ENCODE measurements around the gene PGS1.

DNA sequence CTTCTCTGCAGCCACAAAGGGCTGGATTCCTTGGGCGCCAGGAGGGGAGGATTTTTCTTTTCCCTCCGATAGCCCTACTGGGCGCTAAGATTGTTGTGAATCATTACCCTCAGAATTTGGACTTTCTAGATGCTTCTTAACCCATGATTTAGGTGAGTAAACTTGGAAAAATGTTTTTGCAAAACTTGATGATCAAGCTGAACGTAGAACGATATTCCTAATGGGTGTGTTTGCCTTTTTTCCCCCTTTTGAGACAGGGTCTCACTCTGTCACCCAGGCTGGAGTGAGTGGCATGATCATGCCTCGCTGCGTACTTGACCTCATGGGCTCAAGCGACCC is 43.8 kb downstream of the PGS1 start:
- TF ChIP-seq, protein P1, sequence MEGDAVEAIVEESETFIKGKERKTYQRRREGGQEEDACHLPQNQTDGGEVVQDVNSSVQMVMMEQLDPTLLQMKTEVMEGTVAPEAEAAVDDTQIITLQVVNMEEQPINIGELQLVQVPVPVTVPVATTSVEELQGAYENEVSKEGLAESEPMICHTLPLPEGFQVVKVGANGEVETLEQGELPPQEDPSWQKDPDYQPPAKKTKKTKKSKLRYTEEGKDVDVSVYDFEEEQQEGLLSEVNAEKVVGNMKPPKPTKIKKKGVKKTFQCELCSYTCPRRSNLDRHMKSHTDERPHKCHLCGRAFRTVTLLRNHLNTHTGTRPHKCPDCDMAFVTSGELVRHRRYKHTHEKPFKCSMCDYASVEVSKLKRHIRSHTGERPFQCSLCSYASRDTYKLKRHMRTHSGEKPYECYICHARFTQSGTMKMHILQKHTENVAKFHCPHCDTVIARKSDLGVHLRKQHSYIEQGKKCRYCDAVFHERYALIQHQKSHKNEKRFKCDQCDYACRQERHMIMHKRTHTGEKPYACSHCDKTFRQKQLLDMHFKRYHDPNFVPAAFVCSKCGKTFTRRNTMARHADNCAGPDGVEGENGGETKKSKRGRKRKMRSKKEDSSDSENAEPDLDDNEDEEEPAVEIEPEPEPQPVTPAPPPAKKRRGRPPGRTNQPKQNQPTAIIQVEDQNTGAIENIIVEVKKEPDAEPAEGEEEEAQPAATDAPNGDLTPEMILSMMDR (IDR thresholded peaks at IDR 0.05; ENCODE audit: control extremely low read depth in 1 of 3, insufficient read depth in 1 of 3, low read depth in 1 of 3, low read length in 3 of 3): no peak
- TF ChIP-seq POLR2A (IDR thresholded peaks at IDR 0.05; ENCODE audit: control extremely low read depth in 1 of 2, low read depth in 2 of 2, low read length in 2 of 2) (no peak), PHF8 (conservative IDR thresholded peaks at IDR 0.05; ENCODE audit: low read depth, low read length) (no peak), POLR2AphosphoS5 (IDR thresholded peaks at IDR 0.05; ENCODE audit: low read depth, low read length) (no peak), ZNF274 (IDR thresholded peaks at IDR 0.05; ENCODE audit: borderline replicate concordance, extremely low read depth, low read length) (no peak), CHD2 (IDR thresholded peaks at IDR 0.05; ENCODE audit: low read length) (no peak), GABPA (IDR thresholded peaks at IDR 0.05; ENCODE audit: borderline replicate concordance, insufficient read depth, low read length) (no peak), EP300 (IDR thresholded peaks at IDR 0.05; ENCODE audit: borderline replicate concordance in 1 of 2, low read depth in 2 of 2, low read length in 2 of 2) (no peak), GTF2F1 (IDR thresholded peaks at IDR 0.05; ENCODE audit: borderline replicate concordance, low read depth, low read length) (no peak), TAF1 (IDR thresholded peaks at IDR 0.05; ENCODE audit: low read depth, low read length) (no peak), SRF (IDR thresholded peaks at IDR 0.05; ENCODE audit: low read depth, low read length) (no peak)
